Keratinocyte (primary cell): Measurements from ENCODE around the gene RHBDD3. TPM values are rescaled to one million over a fixed set of nuclear protein-coding genes. Genes with fewer than 3 reads are reported as not detected.

Experiments used
- DNase-seq: peaks from one replicate; pipeline ENCODE4 v3.0.0-alpha.2; 2011; ENCODE audit warnings: low read depth, missing footprints, low spot score
- FAIRE-seq: peaks from 2 replicates; lab custom pipeline; 2011; peaks lifted over from hg19 to GRCh38; lab: Jason Lieb, UNC
- H2AFZ ChIP-seq: 2 replicates; pipeline ENCODE4 v1.6.0; 2012; ENCODE audit warnings: low read length, control low read depth, inconsistent platforms; ENCODE audit not compliant: control insufficient read depth
- H3K27ac ChIP-seq: 2 replicates; pipeline ENCODE4 v1.5.1; 2011; ENCODE audit warnings: low read length; ENCODE audit not compliant: control insufficient read depth, insufficient read depth
- H3K27me3 ChIP-seq: 3 replicates; pipeline ENCODE4 v1.6.0; 2011; ENCODE audit warnings: low read length; ENCODE audit not compliant: control insufficient read depth, insufficient read depth; ENCODE audit errors: extremely low read depth
- H3K36me3 ChIP-seq, 2 experiments: 2 replicates in 1 of 2; 3 replicates in 1 of 2; pipeline ENCODE4 v1.5.1; 2011; ENCODE audit warnings: low read length in 2 of 2, mild to moderate bottlenecking in 1 of 2; ENCODE audit not compliant: control insufficient read depth in 2 of 2, insufficient read depth in 2 of 2; ENCODE audit errors: extremely low read depth in 1 of 2
- H3K4me1 ChIP-seq: 3 replicates; pipeline ENCODE4 v1.5.1; 2011; ENCODE audit warnings: low read length; ENCODE audit not compliant: control insufficient read depth, insufficient read depth; ENCODE audit errors: extremely low read depth
- H3K4me2 ChIP-seq: 3 replicates; pipeline ENCODE4 v1.6.0; 2011; ENCODE audit warnings: low read depth, low read length; ENCODE audit not compliant: control insufficient read depth, insufficient read depth; ENCODE audit errors: extremely low read depth
- H3K4me3 ChIP-seq, 3 experiments: fragments of 200-600 bp in 1 of 3; sonication (generic) in 1 of 3; 2 replicates in 2 of 3; 3 replicates in 1 of 3; pipeline ENCODE4 v1.5.1; 2011 to 2016; ENCODE audit warnings: low read length in 3 of 3, mild to moderate bottlenecking in 3 of 3, control low read depth in 2 of 3, inconsistent platforms in 1 of 3, low read depth in 1 of 3, mixed read lengths in 1 of 3, mixed run types in 1 of 3, moderate library complexity in 1 of 3; ENCODE audit not compliant: control insufficient read depth in 2 of 3, insufficient read depth in 2 of 3; ENCODE audit errors: extremely low read depth in 1 of 3
- H3K79me2 ChIP-seq: 2 replicates; pipeline ENCODE4 v1.6.0; 2012; ENCODE audit warnings: low read length; ENCODE audit not compliant: control insufficient read depth, insufficient read depth
- H3K9ac ChIP-seq: 3 replicates; pipeline ENCODE4 v1.6.0; 2011; ENCODE audit warnings: low read length; ENCODE audit not compliant: control insufficient read depth, insufficient read depth; ENCODE audit errors: extremely low read depth
- H3K9me1 ChIP-seq: 3 replicates; pipeline ENCODE4 v1.6.0; 2011; ENCODE audit warnings: low read length; ENCODE audit not compliant: control insufficient read depth, insufficient read depth; ENCODE audit errors: extremely low read depth
- H3K9me3 ChIP-seq: 2 replicates; pipeline ENCODE4 v1.5.1; 2012; ENCODE audit warnings: low read depth, low read length; ENCODE audit not compliant: control insufficient read depth
- H4K20me1 ChIP-seq: 3 replicates; pipeline ENCODE4 v1.6.0; 2011; ENCODE audit warnings: low read length; ENCODE audit not compliant: control insufficient read depth, insufficient read depth; ENCODE audit errors: extremely low read depth
- EZH2 ChIP-seq: IDR thresholded peaks from one replicate; pipeline ENCODE4 v1.6.1; 2012; ENCODE audit warnings: inconsistent platforms, mild to moderate bottlenecking, low read length, moderate library complexity
- dilution Hi-C: fragments of 300-500 bp; cut with MboI; formaldehyde crosslinking; loops from one replicate; pipeline ENCODE4 v1.7.0; 2020; ENCODE audit warnings: low sequenced_read_pairs; ENCODE audit not compliant: extremely low pct_ligation_motif_present
- polyA plus RNA-seq, 5 experiments: library from polyadenylated mRNA; depleted of rRNA in 3 of 5; stranded (reverse) in 3 of 5; stranded (forward) in 1 of 5; unstranded in 1 of 5; fragments of >200 nt; gene quantifications; 1 replicate in 1 of 5; 2 replicates in 3 of 5; 3 replicates in 1 of 5; pipeline versions ENCODE4 v1.2.1 to v1.2.3, GENCODE V29; 2011 to 2012; ENCODE audit warnings: missing spikeins in 2 of 5, low read depth in 1 of 5, low replicate concordance in 1 of 5
- TF ChIP-seq, protein P1 (sequence below), 3 experiments: IDR thresholded peaks in 1 of 3; conservative IDR thresholded peaks in 1 of 3; optimal IDR thresholded peaks in 1 of 3; 2 replicates in 2 of 3; 3 replicates in 1 of 3; pipeline versions ENCODE3 to v1.5.1; 2011; ENCODE audit warnings: low read length in 3 of 3, mild to moderate bottlenecking in 3 of 3, moderate library complexity in 2 of 3, control low read depth in 1 of 3, inconsistent platforms in 1 of 3; ENCODE audit not compliant: insufficient read depth in 2 of 3; ENCODE audit errors: extremely low read depth in 1 of 3

The RHBDD3 gene
- polyA plus RNA-seq, 1 donor (not counting 4 experiments of a cell fraction or from before 2014, with no cell fraction given): 10.3 TPM

DNA sequence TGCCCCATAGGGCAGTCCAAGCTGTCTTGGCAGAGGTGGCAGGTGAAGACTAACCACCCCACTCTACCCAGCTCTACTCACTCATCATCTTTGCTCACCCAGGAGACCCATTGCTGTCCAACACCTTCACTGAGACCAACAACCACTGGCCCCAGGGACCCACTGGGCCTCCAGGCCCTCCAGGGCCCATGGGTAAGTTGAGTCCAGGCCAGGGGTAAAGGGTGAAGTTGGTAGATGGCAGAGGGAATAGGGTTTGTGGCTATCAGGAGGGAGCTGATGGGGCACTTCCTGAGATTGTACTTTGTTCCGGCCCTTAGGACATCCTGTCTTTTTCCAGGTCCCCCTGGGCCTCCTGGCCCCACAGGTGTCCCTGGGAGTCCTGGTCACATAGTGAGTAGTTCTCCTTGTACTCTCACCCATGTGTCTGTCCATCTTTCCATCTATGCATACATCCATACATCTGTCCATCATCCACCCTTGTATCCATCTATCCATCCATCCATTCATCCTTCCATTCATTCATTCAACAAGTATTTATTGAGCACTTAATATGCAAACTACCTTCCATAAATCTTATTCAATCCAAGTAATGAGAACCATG is 34.4 kb downstream of the RHBDD3 start:
- H3K79me2 ChIP-seq: no peaks in the 10 kb centered on the region
- no peak overlapping the region for H3K4me3 ChIP-seq
- no peaks in the 10 kb centered on the region for H3K9me1 ChIP-seq
- no peaks in the 10 kb centered on the region for H3K9me3 ChIP-seq
- no peak for TF ChIP-seq EZH2
- TF ChIP-seq, protein P1, sequence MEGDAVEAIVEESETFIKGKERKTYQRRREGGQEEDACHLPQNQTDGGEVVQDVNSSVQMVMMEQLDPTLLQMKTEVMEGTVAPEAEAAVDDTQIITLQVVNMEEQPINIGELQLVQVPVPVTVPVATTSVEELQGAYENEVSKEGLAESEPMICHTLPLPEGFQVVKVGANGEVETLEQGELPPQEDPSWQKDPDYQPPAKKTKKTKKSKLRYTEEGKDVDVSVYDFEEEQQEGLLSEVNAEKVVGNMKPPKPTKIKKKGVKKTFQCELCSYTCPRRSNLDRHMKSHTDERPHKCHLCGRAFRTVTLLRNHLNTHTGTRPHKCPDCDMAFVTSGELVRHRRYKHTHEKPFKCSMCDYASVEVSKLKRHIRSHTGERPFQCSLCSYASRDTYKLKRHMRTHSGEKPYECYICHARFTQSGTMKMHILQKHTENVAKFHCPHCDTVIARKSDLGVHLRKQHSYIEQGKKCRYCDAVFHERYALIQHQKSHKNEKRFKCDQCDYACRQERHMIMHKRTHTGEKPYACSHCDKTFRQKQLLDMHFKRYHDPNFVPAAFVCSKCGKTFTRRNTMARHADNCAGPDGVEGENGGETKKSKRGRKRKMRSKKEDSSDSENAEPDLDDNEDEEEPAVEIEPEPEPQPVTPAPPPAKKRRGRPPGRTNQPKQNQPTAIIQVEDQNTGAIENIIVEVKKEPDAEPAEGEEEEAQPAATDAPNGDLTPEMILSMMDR (optimal IDR thresholded peaks at IDR 0.05 in 1 of 3, IDR thresholded peaks at IDR 0.05 in 1 of 3, conservative IDR thresholded peaks at IDR 0.05 in 1 of 3; ENCODE audit: extremely low read depth in 1 of 3, insufficient read depth in 2 of 3, low read length in 3 of 3): no peak
- H2AFZ ChIP-seq: no peak overlapping the region
- H3K4me2 ChIP-seq: no peak overlapping the region
- H3K36me3 ChIP-seq: no peaks in the 10 kb centered on the region
- no peaks in the 10 kb centered on the region for H3K4me1 ChIP-seq
- no peak overlapping the region for H3K9ac ChIP-seq
- H4K20me1 ChIP-seq: no peaks in the 10 kb centered on the region
- H3K27ac ChIP-seq: no peak overlapping the region
- FAIRE-seq (no peak), DNase-seq (no peak)
- dilution Hi-C loops: no loop called here
- H3K27me3 ChIP-seq: peaks cover 3% of the 10 kb centered on the region

- H3K4me3 ChIP-seq: no peak overlapping the region
- H3K4me2 ChIP-seq: no peak overlapping the region
- H3K4me1 ChIP-seq: no peaks in the 10 kb centered on the region
- dilution Hi-C loops: no loop called here
- no peaks in the 10 kb centered on the region for H4K20me1 ChIP-seq
- H3K36me3 ChIP-seq: no peaks in the 10 kb centered on the region
- no peaks in the 10 kb centered on the region for H3K79me2 ChIP-seq
- TF ChIP-seq, protein P1 (optimal IDR thresholded peaks at IDR 0.05 in 1 of 3, IDR thresholded peaks at IDR 0.05 in 1 of 3, conservative IDR thresholded peaks at IDR 0.05 in 1 of 3; ENCODE audit: extremely low read depth in 1 of 3, insufficient read depth in 2 of 3, low read length in 3 of 3): no peak
- DNase-seq (no peak), FAIRE-seq (no peak)
- no peak overlapping the region for H2AFZ ChIP-seq
- H3K9me1 ChIP-seq: no peaks in the 10 kb centered on the region
- peaks cover 3% of the 10 kb centered on the region for H3K27me3 ChIP-seq
- H3K27ac ChIP-seq: no peak overlapping the region
- no peaks in the 10 kb centered on the region for H3K9me3 ChIP-seq
- no peak overlapping the region for H3K9ac ChIP-seq
Measured at GRCh38 chr22:29231971-29232959, 35.5 kb downstream of the RHBDD3 start.
